HepG2 (cell line): ENCODE results near the gene FCER1G. TPM values are rescaled to one million over a fixed set of nuclear protein-coding genes. Genes with fewer than 3 reads are reported as not detected.

Source experiments
- ATAC-seq: fragments of 200-7000 bp; cut with Tn5 transposase; 3 replicates; pipeline ENCODE4 v1.9.1; 2020; ENCODE audit warnings: mild to moderate bottlenecking, moderate library complexity
- BruUV-seq: library from RNA; stranded (reverse); fragments of 400-500 nt; replicated peaks from 2 replicates; lab custom pipeline; 2021; lab: Mats Ljungman, UMichigan
- CTCF ChIA-PET: fragments of 300-600 bp; formaldehyde crosslinking; extraction: SDS; loops from one replicate; lab custom pipeline; 2021; ENCODE audit warnings: low total read pairs, inconsistent platforms, low intra/inter-chr PET ratio; lab: Yijun Ruan, JAX
- POLR2A ChIA-PET: fragments of 350-600 bp; sonication (Branson Sonifier 250); formaldehyde crosslinking; loops from one replicate; lab custom pipeline; 2020; ENCODE audit warnings: antibody characterized with exemption, inconsistent platforms; lab: Yijun Ruan, JAX
- DNase-seq: peaks from one replicate; pipeline ENCODE4 v3.0.0-alpha.2; 2015; ENCODE audit warnings: low spot score
- FAIRE-seq: peaks from 3 replicates; lab custom pipeline; 2011; peaks lifted over from hg19 to GRCh38; lab: Jason Lieb, UNC
- H2AFZ ChIP-seq: one replicate; pipeline ENCODE4 v1.6.1; 2011; ENCODE audit warnings: low read length, inconsistent platforms
- H3K27ac ChIP-seq: fragments of 300-600 bp; 3 replicates; pipeline ENCODE4 v1.8.0; 2011; ENCODE audit warnings: mixed run types, mild to moderate bottlenecking, mixed read lengths, low read length, inconsistent platforms; ENCODE audit not compliant: insufficient read depth; ENCODE audit errors: extremely low read length
- H3K27me3 ChIP-seq, 2 experiments: fragments of 200-600 bp in 1 of 2; 2 replicates in 1 of 2; 3 replicates in 1 of 2; pipeline versions ENCODE4 v1.6.0 to v1.8.0; 2011; ENCODE audit warnings: low read length in 2 of 2, mild to moderate bottlenecking in 2 of 2, moderate library complexity in 2 of 2, inconsistent platforms in 1 of 2; ENCODE audit not compliant: insufficient read depth in 2 of 2, control insufficient read depth in 1 of 2
- H3K36me3 ChIP-seq, 2 experiments: fragments of 200-600 bp in 1 of 2; replicated peaks in 1 of 2; 2 replicates in 1 of 2; 3 replicates in 1 of 2; pipeline versions ENCODE4 v1.5.1 to v1.8.0; 2011; ENCODE audit warnings: low read length in 2 of 2, inconsistent platforms in 1 of 2; ENCODE audit not compliant: insufficient read depth in 2 of 2, control insufficient read depth in 1 of 2
- H3K4me1 ChIP-seq: 2 replicates; pipeline ENCODE4 v1.5.1; 2012; ENCODE audit warnings: low read length, inconsistent platforms; ENCODE audit not compliant: insufficient read depth
- H3K4me2 ChIP-seq: 2 replicates; pipeline ENCODE4 v1.6.0; 2011; ENCODE audit warnings: low read depth, low read length, inconsistent platforms
- H3K4me3 ChIP-seq, 3 experiments: fragments of 200-600 bp in 1 of 3; sonication (generic), shearing (Covaris generic) in 1 of 3; replicated peaks in 1 of 3; 2 replicates each; pipeline ENCODE4 v1.5.1; 2011 to 2016; ENCODE audit warnings: low read length in 3 of 3, inconsistent platforms in 2 of 3, low read depth in 2 of 3, mild to moderate bottlenecking in 2 of 3, control low read depth in 1 of 3, mixed read lengths in 1 of 3; ENCODE audit not compliant: insufficient read depth in 1 of 3
- H3K79me2 ChIP-seq: one replicate; pipeline ENCODE4 v1.6.1; 2011; ENCODE audit warnings: low read length, inconsistent platforms; ENCODE audit not compliant: insufficient read depth
- H3K9ac ChIP-seq: 2 replicates; pipeline ENCODE4 v1.6.0; 2011; ENCODE audit warnings: mild to moderate bottlenecking, low read depth, low read length, inconsistent platforms; ENCODE audit not compliant: insufficient read depth
- H3K9me3 ChIP-seq: 2 replicates; pipeline ENCODE4 v1.5.1; 2012; ENCODE audit warnings: mild to moderate bottlenecking, low read length
- H4K20me1 ChIP-seq: 2 replicates; pipeline ENCODE4 v1.6.0; 2011; ENCODE audit warnings: inconsistent platforms, mild to moderate bottlenecking, low read length, moderate library complexity; ENCODE audit not compliant: insufficient read depth
- KMT2B ChIP-seq: IDR thresholded peaks from 2 replicates; pipeline ENCODE4 v1.6.1; 2016; ENCODE audit warnings: missing genetic modification reagents, missing compliant biosample characterization
- ZNF749 ChIP-seq: sonication (generic); formaldehyde crosslinking; IDR thresholded peaks from 2 replicates; pipeline ENCODE4 v1.8.0; 2022; ENCODE audit warnings: mild to moderate bottlenecking, missing genetic modification reagents, moderate library complexity, borderline replicate concordance
- WGBS: methylation state at CpG from one replicate; pipeline ENCODE4 v1.1.6; 2017; ENCODE audit warnings: low lambda C conversion rate; 5-methylcytosine and 5-hydroxymethylcytosine counted together
- in situ Hi-C: cut with HindIII; loops from 2 replicates; pipeline ENCODE4 v1.10.0; 2017; ENCODE audit warnings: low pct_unique_long_range_greater_than_20kb; ENCODE audit not compliant: extremely low pct_ligation_motif_present
- intact Hi-C: fragments of 100-400 bp; cut with micrococcal nuclease; formaldehyde crosslinking; loops from one replicate; pipeline ENCODE4 v1.10.0; 2022; ENCODE audit not compliant: unreplicated experiment
- polyA plus RNA-seq, 8 experiments: library from polyadenylated mRNA; depleted of rRNA in 3 of 8; stranded (reverse) in 7 of 8; unstranded in 1 of 8; fragments of >200 nt; fragmentation: Illumina TruSeq in 4 of 8; extraction: Trizol in 4 of 8; gene quantifications; 2 replicates each; pipeline versions ENCODE4 v1.2.1 to v1.2.3, GENCODE V29; 2011 to 2016; ENCODE audit warnings: low read depth in 4 of 8, missing spikeins in 1 of 8, mixed read lengths in 1 of 8; ENCODE audit not compliant: insufficient read depth in 1 of 8
- total RNA-seq, 5 experiments: library from RNA; depleted of rRNA; stranded (reverse); fragments of >200 nt; fragmentation: Illumina TruSeq; extraction: Trizol; gene quantifications; 2 replicates each; pipeline ENCODE4 v1.2.3, GENCODE V29; 2016; ENCODE audit warnings: low read depth in 1 of 5
- TF ChIP-seq, protein P1 (sequence below): sonication (generic); formaldehyde crosslinking; IDR thresholded peaks from 2 replicates; pipeline ENCODE4 v1.4.0; 2020; ENCODE audit warnings: mild to moderate bottlenecking, missing genetic modification reagents
- TF ChIP-seq, protein P2 (sequence below): sonication (generic); formaldehyde crosslinking; IDR thresholded peaks from 2 replicates; pipeline ENCODE4 v1.8.1; 2023; ENCODE audit warnings: mild to moderate bottlenecking, missing genetic modification reagents, borderline replicate concordance
- TF ChIP-seq, protein P3 (sequence below): sonication (generic); formaldehyde crosslinking; IDR thresholded peaks from 2 replicates; pipeline ENCODE4 v1.9.0; 2021; ENCODE audit warnings: missing genetic modification reagents, mild to moderate bottlenecking, borderline replicate concordance

The FCER1G gene
- total and polyA plus RNA-seq, 2 of the 13 experiments (the other 11 are each of a cell fraction or from before 2014, with no cell fraction given), result 1.3 to 6.4 TPM

DNA sequence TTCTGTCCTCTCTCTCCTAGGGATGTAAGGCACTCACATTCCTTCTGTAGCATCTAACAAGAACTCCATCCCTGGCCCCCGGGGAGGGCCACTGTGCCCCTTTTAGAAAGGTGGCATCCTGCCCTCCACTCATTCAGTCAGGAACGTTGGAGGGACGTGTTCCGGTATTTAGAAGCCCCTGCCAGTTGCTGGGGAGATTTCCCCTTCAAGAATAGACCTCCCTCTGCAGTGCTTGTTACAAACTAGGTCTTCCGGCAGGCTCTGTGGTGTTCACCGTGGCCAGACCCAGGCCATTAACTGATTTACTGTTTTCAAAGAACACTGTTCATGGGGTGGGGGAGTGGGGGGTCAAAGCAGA is 44.2 kb downstream of the FCER1G start (continued):
- TF ChIP-seq, protein P1, sequence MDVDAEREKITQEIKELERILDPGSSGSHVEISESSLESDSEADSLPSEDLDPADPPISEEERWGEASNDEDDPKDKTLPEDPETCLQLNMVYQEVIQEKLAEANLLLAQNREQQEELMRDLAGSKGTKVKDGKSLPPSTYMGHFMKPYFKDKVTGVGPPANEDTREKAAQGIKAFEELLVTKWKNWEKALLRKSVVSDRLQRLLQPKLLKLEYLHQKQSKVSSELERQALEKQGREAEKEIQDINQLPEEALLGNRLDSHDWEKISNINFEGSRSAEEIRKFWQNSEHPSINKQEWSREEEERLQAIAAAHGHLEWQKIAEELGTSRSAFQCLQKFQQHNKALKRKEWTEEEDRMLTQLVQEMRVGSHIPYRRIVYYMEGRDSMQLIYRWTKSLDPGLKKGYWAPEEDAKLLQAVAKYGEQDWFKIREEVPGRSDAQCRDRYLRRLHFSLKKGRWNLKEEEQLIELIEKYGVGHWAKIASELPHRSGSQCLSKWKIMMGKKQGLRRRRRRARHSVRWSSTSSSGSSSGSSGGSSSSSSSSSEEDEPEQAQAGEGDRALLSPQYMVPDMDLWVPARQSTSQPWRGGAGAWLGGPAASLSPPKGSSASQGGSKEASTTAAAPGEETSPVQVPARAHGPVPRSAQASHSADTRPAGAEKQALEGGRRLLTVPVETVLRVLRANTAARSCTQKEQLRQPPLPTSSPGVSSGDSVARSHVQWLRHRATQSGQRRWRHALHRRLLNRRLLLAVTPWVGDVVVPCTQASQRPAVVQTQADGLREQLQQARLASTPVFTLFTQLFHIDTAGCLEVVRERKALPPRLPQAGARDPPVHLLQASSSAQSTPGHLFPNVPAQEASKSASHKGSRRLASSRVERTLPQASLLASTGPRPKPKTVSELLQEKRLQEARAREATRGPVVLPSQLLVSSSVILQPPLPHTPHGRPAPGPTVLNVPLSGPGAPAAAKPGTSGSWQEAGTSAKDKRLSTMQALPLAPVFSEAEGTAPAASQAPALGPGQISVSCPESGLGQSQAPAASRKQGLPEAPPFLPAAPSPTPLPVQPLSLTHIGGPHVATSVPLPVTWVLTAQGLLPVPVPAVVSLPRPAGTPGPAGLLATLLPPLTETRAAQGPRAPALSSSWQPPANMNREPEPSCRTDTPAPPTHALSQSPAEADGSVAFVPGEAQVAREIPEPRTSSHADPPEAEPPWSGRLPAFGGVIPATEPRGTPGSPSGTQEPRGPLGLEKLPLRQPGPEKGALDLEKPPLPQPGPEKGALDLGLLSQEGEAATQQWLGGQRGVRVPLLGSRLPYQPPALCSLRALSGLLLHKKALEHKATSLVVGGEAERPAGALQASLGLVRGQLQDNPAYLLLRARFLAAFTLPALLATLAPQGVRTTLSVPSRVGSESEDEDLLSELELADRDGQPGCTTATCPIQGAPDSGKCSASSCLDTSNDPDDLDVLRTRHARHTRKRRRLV, result no peak
- TF ChIP-seq ZNF749 (CRISPR knock-in tag), result no peak
- TF ChIP-seq, protein P2, sequence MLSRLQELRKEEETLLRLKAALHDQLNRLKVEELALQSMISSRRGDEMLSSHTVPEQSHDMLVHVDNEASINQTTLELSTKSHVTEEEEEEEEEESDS, result no peak

DNA sequence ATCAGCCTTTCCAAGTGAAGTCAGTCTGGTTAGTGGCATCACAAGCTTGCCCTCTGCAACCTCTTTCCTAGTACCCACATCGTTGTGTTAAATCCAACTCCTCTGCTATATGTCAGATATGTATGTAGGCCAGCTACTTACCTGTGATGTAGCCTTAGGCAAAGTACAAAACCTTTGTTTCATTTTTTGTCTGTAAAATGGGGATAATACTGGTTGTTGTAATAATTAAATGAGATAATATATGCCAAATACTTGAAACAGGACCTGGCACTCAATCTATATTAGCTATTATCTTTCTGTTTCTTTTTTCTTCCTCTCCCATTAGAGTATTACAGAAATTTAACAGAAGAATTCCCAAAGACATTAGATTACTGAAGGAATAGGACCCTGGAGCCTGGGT is 44.7 kb downstream of the FCER1G start:
- 33% methylated on average over 1 of the region's 1 CpG for whole genome bisulfite sequencing

More for the DNA sequence above, 44.7 kb downstream of the FCER1G start:
- no peak overlapping the region for H3K4me3 ChIP-seq
- peaks cover 11% of the 10 kb centered on the region for H3K9me3 ChIP-seq
- no TSS peak for BruUV-seq
- no peaks in the 10 kb centered on the region for H4K20me1 ChIP-seq
- in situ Hi-C loops, result no loop called here
- peaks cover 51% of the 10 kb centered on the region for H3K4me1 ChIP-seq
- no peaks in the 10 kb centered on the region for H3K79me2 ChIP-seq
- FAIRE-seq (no peak), DNase-seq (no peak), ATAC-seq (no peak)
- H3K4me2 ChIP-seq, result no peak overlapping the region
- POLR2A ChIA-PET, result no interaction called here
- no peak overlapping the region for H3K27ac ChIP-seq
- TF ChIP-seq, protein P3, sequence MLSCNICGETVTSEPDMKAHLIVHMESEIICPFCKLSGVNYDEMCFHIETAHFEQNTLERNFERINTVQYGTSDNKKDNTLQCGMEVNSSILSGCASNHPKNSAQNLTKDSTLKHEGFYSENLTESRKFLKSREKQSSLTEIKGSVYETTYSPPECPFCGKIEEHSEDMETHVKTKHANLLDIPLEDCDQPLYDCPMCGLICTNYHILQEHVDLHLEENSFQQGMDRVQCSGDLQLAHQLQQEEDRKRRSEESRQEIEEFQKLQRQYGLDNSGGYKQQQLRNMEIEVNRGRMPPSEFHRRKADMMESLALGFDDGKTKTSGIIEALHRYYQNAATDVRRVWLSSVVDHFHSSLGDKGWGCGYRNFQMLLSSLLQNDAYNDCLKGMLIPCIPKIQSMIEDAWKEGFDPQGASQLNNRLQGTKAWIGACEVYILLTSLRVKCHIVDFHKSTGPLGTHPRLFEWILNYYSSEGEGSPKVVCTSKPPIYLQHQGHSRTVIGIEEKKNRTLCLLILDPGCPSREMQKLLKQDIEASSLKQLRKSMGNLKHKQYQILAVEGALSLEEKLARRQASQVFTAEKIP (CRISPR knock-in tag), result no peak
- TF ChIP-seq KMT2B (CRISPR knock-in tag), result no peak
- H3K9ac ChIP-seq, result no peak overlapping the region
- no peaks in the 10 kb centered on the region for H3K36me3 ChIP-seq
- CTCF ChIA-PET, result no interaction called here
- H2AFZ ChIP-seq, result no peak overlapping the region
- H3K27me3 ChIP-seq, result peaks cover 0 to 16% of the 10 kb centered on the region in 2 experiments; a peak in 3 of 5 replicates
- intact Hi-C loops, result no loop called here
